Stimulated activated CD8-positive, alpha-beta memory T cell treated with anti-CD3 and anti-CD28 coated beads, Interleukin-7, amount 100 ng/mL, for 48 hours (primary cell): ENCODE measurements around the gene INPP5A.

Experiments
- DNase-seq, 2 donors: peaks; one replicate each; pipeline ENCODE4 v3.0.0-alpha.2; 2020; ENCODE audit warnings: low read depth in 1 of 2; ENCODE audit errors: extremely low read depth in 1 of 2

INPP5A gene

DNA sequence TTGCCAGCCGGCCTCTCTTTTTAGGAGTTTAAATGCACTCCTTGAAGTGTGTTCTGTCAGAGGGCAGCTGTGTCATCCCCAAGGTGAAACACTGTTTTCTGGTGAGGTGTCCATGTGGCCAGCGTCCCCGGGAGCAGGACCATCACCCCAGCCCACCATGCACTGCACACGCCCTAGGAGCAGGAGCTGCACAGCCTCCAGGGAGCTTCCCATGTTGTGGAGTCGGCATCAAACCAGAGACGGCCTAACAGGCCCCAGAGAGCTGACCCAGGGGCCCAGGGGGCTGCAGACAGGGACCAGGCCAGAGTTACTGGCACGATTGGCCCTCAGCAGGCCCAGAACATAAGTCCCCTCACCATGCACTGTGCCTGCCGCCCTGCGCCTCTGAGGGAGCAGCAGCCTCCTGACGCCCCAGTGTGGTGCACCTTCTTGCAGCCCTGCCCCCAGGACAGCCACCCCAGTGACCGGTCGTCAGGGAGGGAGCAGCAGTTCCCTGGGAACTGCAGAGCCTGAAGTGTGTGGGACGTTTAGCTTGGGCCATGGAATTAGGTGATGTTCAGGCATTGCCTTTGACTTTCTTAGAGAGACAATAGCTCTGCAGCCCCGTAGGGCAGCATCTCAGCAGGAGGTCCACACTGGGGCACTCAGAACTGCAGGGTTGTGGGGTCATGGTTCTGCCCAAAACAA, 150.4 kb downstream of the INPP5A start:
- DNase-seq: no peak

DNA sequence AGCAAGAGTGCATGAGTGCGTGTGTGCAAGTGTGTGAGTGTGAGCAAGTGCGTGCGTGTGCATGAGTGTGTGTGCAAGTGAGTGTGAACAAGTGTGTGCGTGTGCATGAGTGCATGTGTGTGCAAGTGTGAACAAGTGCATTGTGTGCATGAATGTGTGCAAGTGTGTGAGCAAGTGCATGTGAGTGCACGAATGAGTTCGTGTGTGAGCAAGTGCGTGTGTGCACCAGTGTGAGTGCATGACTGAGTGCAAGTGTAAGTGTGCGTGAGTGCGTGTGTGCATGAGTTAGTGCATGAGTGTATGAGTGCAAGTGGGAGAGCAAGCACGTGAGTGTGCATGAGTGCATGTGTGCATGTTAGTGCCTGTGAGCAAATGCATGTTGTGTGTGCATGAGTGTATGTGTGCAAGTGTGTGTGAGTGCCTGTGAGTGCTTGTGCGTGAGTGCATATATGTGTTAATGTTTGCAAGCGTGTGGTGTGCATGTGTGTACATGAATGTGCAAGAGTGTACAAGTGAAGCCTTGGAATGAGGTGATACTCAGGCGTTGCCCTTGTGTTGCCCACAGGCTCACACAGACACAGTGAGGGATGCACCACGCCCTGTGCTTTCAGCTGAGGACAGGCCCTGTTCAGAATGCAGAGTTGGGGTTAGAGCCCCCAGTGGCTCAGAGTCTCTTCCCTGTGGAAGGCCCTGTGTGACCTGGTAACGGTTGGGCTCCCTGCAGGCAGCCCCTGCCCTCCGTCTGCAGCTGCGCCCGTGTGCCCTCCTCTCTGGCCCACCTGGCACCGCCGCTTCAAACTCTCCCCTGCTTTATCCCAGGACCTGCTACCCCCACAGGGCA, 151.2 kb downstream of the INPP5A start:
- no peak for DNase-seq

DNA sequence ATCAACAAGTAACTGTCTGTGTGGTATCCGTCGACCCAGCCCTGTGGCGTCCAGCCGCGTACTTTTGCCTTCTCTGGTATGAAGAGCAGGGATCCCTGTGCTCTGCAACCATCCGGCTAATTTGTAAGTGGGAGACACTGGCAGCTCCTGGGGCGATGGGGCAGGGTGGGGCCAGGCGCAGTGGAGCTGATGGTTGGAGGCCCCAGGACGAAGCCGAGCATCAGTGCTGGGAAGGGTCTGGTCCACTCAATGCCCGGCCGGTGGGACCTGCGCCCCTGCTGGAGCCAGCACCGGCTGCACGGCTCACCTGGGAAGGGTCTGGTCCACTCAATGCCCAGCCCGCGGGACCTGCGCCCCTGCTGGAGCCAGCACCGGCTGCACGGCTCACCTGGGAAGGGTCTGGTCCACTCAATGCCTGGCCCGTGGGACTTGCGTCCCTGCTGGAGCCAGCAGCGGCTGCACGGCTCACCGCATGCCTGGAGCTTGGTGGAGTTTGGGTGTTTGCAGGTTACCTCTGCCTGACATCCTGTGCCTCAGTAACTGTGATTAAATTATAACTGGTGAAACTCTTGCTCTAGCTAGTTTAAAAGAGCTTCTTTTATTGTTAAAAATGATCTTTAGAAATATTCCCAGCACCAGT, 152.3 kb downstream of the INPP5A start:
- no peak for DNase-seq

DNA sequence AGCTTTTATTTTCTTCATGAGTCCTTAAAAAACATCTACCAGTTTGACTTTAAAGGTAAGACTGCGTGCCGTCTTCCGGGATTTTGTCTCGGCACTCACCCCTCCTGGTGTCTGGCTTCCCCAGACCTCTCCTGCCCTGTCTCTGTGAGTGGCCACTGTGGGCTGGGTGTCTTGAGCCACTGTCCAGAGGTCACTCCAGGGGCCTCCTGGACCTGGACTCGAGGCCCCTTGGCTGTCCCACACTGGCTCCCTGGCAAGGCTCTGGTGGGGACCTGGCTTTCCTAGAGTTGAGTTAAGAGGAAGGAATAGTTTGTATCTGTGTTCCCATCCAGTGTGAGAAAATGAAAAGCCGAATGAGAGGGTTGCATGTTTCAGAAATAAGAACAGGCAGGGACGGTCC, 152.8 kb downstream of the INPP5A start:
- no peak for DNase-seq

DNA sequence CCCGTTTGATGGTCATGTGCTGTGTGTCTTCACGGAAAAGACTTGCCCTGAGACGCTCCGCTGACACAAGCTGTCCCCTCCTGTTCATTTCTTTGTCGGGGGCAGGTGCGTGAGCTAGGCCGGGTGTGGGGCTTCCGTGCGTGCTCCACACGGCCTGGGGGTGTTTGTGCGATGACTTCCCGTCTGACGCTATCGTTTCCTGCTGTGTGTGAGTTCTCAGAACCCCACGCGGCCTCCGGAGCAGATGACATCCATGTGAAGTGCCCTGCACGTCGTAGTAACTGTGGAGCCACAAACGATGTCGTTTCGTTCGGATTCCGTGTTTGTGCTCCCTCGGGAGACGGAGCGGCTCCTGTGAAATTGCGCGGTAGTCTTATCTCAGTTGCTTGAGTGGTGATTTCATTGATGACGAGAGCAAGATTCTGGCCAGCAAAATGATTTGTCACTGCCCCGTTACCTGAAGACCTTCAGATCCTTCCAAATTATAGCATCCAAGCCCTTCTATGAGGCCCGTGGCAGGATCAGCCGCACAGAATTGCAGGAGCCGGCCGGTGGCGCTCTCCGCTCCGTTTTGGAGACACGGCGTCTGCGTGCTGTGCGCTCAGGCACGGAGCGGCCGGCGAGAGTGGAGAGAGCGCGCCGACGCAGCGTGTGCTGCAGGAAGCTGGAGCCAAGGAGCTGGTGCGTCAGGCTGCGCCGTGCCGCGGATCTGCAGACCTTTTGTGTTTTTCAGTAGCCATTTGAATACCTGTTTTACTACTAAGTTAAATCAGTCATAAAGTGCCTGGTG, 153.4 kb downstream of the INPP5A start:
- DNase-seq: no peak

DNA sequence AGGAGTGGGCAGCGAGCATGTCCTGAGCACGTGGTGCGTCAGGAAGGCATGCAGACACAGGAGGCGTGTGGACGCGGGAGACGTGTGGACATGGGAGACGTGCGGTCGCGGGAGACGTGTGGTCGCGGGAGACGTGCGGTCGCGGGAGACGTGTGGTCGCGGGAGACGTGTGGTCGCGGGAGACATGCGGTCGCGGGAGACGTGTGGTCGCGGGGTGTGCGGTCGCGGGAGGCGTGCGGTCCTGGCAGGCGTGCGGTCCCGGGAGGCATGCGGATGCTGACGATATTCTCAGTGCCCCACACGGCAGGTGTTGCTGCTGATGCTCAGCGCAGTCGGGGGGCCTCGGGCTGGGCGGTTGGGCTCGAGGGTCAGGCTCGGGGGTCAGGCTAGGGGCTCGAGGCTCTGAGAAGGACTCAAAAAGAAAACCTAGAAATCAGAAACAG, 154.1 kb downstream of the INPP5A start:
- DNase-seq: no peak

DNA sequence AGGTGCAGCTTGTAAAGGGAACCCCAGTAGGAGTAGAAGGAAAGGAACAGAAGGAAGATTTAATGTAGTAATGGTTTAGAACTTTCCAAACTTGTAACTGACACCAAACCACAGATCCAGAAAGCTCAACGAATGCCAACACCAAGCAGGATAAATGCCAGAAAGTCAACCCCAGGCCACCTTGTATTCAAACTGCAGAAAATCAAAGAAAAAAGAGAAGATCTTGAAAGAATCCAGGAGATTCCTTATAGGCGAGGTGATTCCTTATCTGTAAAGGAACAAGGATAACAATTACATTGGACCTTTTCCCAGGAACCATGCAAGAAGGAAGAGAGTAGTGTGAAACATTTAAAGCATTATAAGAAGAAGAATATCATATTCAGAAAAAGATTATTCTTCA, 154.7 kb downstream of the INPP5A start:
- DNase-seq: no peak

DNA sequence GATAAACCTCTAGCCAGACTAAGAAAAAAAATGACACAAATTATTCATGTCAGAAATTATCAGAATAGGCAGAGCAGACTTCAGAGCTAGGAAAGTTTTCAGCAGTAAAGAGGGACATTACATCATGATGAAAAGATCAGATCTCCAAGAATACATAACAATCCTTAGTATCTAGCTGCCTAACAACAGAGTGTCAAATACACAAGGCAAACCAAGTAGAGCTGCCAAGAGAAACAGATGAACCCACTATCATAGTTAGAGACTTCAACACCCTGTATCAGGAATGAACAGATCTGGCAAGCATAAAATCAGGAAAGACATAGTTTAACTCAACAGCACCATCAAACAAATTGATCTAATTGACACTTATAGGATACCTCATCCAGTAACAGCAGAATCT, 156.1 kb downstream of the INPP5A start:
- DNase-seq: no peak

DNA sequence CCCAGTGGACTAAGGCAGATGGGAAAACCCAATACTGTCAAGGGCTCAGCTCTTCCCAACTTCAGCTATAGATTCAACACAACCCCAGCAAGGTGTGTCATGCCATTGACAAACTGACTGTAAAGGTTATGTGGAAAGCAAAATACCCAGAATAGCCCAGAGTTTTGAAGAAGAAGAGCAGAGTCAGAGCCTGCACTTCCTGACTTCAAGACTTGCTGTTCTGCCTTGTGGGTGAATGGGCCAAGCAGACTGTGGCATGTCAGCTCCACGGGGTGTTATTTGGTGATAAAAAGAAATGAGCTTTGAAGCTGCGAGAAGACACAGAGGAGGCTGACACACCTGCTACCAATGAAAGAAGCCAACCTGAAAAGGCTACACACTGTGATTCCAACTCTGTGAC, 158.6 kb downstream of the INPP5A start:
- DNase-seq: no peak

DNA sequence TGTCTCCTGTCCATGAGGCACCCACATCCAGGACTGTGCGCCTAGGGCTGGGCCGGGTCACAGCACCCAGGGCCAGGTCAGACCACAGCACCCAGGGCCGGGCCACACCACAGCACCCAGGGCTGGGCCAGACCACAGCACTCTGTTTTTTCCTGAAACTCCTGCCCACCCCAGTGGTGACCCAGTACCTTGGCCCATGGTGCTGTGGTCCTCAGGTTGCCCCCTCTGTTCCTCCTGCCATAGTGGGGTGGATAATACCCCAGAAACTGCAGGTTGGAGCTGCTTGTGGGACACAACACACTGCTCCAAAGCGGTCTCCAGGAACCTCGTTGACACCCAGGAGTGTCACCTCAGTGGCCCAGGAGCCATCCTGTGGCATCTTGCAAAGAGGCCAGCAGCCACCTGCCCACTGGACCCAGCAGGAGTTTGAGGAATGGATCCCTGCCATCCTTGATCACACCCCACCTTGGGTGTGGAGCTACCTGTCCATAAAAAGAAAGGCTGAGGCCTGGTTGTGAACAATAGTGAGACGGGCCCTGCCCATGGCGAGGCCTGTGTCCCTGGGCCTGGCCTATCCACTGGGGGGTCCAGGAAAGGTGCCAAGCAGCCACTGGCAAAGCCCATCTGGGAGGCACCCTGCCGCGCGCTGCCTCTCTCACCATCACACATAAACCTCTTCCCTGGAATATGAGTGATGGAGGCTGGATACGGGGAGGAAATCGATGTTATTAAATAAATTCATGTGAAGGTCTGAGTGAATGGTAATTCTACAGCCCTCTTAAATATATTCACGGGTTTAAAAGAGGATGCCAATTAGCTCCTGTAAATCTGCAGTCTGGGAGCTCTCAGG, 159.4 kb downstream of the INPP5A start:
- DNase-seq: no peak

DNA sequence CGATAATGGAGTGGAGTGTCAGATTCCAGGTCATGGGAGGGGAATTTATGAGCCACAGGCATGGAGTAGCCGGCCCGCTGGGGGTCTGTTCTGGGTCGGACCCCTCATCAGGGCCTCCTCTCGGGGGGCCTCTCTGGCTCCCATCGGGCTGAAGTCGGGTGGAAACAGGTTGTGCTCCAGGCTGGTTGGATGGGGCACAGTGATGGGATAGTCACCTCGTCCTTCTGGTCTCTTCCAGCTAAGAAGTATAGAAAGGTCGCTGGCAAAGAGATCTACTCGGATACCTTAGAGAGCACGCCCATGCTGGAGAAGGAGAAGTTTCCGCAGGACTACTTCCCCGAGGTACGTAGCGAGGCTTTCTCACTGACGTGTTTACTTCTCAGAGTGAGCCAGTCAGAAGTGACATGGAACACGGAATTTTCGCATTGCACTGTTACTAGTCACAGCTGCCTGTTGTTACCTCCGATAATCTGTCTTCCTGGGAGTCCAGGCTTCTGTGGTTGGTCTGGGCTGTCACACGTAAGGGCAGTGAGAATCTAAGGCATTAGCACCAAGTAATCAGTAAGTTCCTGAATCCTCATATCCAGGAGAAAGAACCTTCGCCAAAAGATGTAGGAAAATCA, 160.1 kb downstream of the INPP5A start:
- DNase-seq: no peak

DNA sequence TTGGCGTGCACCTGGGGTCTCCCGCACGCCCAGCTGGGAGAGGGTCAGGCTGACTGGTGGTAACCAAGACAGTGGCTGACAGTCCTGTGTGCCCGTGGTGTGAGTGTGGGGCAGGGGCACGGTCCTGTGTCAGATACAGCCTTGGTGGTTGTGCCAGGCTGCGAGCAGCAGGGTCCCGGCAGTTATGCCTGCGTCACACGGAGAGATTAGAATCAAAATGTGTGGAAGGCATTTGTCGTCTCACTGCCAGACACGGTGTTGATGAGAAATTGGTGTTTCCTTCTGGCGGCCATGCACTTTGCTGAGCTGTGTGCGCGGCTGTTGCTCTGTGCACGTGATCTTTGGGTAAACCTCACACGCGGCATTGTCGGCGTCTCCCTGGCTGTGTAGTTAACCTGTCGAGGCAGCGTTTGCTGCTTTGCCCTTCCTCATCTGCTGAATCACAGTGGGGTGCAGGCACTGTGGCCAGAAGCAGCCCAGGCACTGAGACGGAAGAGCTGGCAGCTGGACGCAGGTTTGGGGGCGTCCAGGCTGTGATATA, 160.7 kb downstream of the INPP5A start:
- no peak for DNase-seq

DNA sequence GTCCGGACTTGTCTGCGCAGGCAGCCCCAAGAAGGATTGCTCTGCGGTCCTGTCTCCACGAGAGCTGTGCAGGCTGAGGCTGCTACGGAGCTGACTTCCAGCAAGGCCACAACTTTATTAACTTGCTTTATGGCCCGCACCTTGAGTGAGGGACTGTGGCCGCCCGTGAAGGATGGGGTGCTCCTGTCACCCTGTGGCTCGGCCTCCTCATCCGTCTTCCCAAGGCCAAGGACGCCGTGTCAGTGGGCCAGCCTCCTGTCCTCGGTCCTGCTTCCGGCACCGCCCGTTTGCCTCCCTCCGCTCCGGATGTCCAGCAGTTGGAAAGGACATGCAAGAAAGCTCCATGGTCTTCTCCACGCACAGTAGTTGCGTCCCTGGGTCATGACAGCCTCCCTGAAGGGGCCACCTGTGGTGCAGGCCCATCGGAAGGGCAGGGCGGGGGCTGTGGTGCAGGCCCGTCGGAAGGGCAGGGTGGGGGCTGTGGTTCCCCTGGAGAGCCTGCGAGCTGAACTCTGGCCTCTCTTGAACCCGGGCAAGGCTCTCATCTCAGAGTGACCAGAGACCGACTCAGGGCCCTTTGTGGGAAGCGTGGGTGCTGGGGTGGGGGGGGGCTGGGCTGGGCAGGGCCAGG, 161.3 kb downstream of the INPP5A start:
- no peak for DNase-seq

DNA sequence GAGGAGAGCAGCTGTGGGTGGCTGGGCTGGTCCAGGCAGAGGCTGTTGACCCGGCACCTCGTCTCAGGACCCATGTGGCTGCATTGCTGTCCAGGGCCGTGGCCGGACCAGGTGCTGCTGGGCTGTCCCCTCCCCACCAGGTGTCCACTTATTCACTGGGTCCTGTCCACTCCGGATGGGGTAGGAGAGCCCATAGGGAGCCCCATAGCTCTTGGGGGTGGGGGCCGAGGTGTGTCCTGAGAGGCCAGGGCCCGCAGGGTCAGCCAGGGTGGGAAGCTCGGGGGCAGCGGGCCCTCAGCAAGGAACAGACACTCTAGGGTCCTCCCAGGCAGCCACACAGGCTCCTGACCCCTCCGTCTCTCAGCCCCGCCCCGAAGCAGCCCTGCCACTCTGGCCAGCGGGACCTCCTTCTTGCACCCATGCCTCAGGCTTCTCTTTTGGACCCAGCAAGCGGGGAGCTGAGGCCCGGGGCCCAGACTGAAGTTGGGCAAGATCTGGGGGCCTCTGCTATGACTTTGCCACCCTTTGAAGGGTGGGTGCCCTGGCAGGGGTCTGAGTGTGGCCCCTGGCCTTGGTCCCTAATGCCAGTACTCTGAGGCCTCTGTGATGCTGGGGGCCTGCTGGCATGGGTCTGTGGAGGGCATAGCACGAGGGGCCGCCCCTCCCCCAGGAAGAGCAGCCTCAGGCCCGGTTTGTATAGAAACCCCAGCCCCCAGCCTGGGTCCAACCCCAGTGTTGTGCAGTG, 162.0 kb downstream of the INPP5A start:
- DNase-seq: no peak

DNA sequence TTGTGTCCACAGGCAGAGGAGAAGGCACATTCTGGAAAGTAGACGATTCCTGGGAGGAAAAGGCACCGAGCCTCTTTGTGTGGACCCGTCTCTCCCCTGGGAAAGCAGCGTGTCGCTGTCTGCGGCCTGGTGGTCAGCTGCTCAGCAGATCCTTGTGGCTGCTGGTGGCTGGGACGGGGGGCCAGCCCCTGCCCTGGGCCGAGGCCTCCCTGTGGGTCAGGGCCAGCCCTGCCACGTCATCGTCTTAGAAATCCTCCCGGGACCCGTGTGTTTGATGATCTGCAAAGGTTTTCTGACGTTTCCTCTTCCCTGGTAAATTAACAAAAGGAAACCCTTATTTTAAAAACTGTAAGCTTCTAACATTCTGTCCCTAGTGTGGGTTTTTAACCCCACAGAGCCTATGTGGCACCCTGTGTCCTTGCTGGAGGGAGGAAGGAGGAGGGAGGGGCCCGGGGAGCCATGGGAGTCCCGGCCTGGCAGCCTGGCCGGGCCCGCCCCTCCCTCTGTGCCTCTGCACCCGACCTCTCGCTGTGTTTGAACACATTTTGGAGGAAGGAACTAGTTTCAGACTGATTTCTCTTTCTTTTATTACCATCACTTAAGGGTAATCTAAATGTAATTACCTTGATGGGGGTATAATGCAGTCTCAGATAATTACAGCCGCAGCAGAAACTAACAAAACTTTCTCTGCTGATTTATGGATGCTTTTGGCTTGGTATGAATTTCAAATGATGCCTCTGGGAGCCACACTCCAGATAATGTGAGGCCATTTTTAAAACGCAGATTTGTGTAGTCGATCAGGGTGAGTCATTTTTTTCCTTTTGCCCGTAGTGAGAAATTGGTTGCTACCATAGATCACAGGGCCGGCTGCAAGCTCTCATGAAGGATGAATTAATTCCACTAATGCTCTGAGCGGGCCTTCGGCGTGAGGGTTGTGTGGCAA, 162.8 kb downstream of the INPP5A start:
- DNase-seq: no peak

DNA sequence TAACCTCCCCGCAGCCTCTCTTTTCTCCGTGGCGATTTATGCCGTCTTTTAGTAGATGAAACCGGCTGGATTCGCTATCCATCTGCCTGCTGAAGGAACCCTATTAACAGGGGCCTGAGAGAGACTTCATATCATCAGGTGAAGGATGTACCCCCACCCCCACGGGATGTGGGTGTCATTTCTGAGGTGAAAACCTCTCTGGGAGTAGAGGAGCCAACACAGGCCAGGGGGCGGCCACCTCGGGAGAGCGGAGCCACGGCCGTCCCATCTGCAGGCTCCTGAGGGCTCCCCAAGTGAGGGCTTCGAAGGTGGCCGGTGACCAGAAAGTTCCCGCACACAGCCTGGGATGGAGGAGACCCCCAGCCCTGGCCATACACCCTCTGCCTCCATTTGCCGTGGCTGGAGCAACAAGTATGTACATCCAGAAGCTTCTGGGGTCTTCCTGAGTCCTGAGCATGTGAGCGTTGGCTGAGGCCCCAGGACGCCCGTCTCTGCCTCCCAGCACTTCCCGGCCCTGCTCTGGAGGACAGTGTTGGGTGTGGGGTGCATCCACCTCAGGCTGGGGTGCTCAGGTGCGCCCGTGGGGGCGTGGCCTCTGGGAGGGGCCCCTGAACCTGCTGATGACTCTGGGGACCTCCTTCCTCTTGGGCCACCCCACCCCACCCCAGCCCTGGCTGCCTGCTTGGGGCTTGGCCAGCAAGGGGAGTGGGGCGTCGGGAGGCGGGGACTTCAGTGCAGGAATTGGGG, 163.7 kb downstream of the INPP5A start:
- DNase-seq: no peak

DNA sequence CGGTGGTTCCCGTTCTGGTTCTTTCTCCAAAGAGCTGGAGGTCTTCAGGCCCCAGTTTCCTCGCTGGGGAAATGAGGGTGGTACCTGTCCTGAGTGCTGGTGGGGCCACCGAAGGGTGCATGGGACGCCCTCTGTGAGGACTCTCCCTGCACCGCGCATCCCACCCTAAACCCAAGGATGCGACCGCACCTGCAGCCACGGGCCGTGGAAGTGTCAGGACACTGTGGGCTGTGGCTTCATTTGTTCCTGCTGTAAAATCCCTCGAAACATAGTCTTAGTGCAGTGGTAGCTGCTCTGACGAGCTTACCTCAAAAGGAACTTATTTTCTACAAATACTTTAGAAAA, 164.2 kb downstream of the INPP5A start:
- no peak for DNase-seq
